Neuronal stem cell (in vitro differentiated cells): ENCODE measurements around the gene VCP.
A peak's percentile ranks its signal among the peaks of the same experiment; 100 is the strongest.

Source experiments
- DNase-seq: peaks from one replicate; pipeline ENCODE4 v3.0.0-alpha.2; 2013; ENCODE audit warnings: low spot score
- H2AFZ ChIP-seq: one replicate; pipeline ENCODE4 v1.6.1; 2013; ENCODE audit warnings: mild to moderate bottlenecking, low read length, inconsistent platforms
- H2AK5ac ChIP-seq: 2 replicates; pipeline ENCODE4 v1.6.1; 2013; ENCODE audit warnings: low read depth, mild to moderate bottlenecking, inconsistent platforms, low read length, moderate library complexity, mixed read lengths
- H2BK120ac ChIP-seq: 2 replicates; pipeline ENCODE4 v1.6.1; 2013; ENCODE audit warnings: low read depth, mild to moderate bottlenecking, inconsistent platforms, low read length, moderate library complexity, mixed read lengths
- H2BK12ac ChIP-seq: one replicate; pipeline ENCODE4 v1.6.1; 2013; ENCODE audit warnings: low read length, inconsistent platforms
- H2BK15ac ChIP-seq: 2 replicates; pipeline ENCODE4 v1.6.1; 2013; ENCODE audit warnings: mild to moderate bottlenecking, low read length, inconsistent platforms, mixed read lengths
- H2BK5ac ChIP-seq: one replicate; pipeline ENCODE4 v1.6.1; 2013; ENCODE audit warnings: inconsistent platforms, mild to moderate bottlenecking, low read length, moderate library complexity
- H3K14ac ChIP-seq: one replicate; pipeline ENCODE4 v1.6.1; 2013; ENCODE audit warnings: low read length, inconsistent platforms
- H3K18ac ChIP-seq: 2 replicates; pipeline ENCODE4 v1.6.1; 2013; ENCODE audit warnings: low read length, inconsistent platforms
- H3K23ac ChIP-seq: 2 replicates; pipeline ENCODE4 v1.6.1; 2013; ENCODE audit warnings: low read depth, mild to moderate bottlenecking, mixed read lengths, low read length, inconsistent platforms; ENCODE audit not compliant: poor library complexity
- H3K27ac ChIP-seq: replicated peaks from 3 replicates; pipeline ENCODE4 v1.5.1; 2013; ENCODE audit warnings: low read length, inconsistent platforms
- H3K27me3 ChIP-seq, 3 experiments: 2 replicates each; pipeline ENCODE4 v1.6.1; 2013; ENCODE audit warnings: low read length in 3 of 3, mild to moderate bottlenecking in 2 of 3, inconsistent platforms in 1 of 3, low read depth in 1 of 3, mixed read lengths in 1 of 3, moderate library complexity in 1 of 3; ENCODE audit not compliant: control insufficient read depth in 3 of 3, insufficient read depth in 3 of 3
- H3K36me3 ChIP-seq, 2 donors: replicated peaks in 1 of 2; 2 replicates each; pipeline ENCODE4 v1.6.1; 2013; ENCODE audit warnings: low read length in 2 of 2; ENCODE audit not compliant: control insufficient read depth in 2 of 2, insufficient read depth in 2 of 2
- H3K4ac ChIP-seq: 2 replicates; pipeline ENCODE4 v1.6.1; 2013; ENCODE audit warnings: inconsistent platforms, mild to moderate bottlenecking, low read length, moderate library complexity
- H3K4me1 ChIP-seq, 2 donors: 1 replicate in 1 of 2; 2 replicates in 1 of 2; pipeline ENCODE4 v1.6.1; 2013; ENCODE audit warnings: low read length in 2 of 2, low read depth in 1 of 2; ENCODE audit not compliant: control insufficient read depth in 2 of 2, insufficient read depth in 1 of 2
- H3K4me2 ChIP-seq: one replicate; pipeline ENCODE4 v1.6.1; 2013; ENCODE audit warnings: mild to moderate bottlenecking, low read length, inconsistent platforms; ENCODE audit not compliant: insufficient read depth, poor library complexity, severe bottlenecking
- H3K4me3 ChIP-seq, 2 donors: 2 replicates each; pipeline ENCODE4 v1.5.1; 2013; ENCODE audit warnings: low read length in 2 of 2, mild to moderate bottlenecking in 2 of 2, inconsistent platforms in 1 of 2, moderate library complexity in 1 of 2
- H3K79me1 ChIP-seq: one replicate; pipeline ENCODE4 v1.6.1; 2013; ENCODE audit warnings: low read depth, mild to moderate bottlenecking, inconsistent platforms, low read length, moderate library complexity
- H3K9ac ChIP-seq: one replicate; pipeline ENCODE4 v1.6.1; 2013; ENCODE audit warnings: mild to moderate bottlenecking, low read depth, low read length, inconsistent platforms; ENCODE audit not compliant: poor library complexity
- H3K9me3 ChIP-seq, 2 donors: replicated peaks in 1 of 2; 2 replicates each; pipeline versions ENCODE3 to v1.6.1; 2013; ENCODE audit warnings: low read length in 2 of 2, mild to moderate bottlenecking in 2 of 2, inconsistent platforms in 1 of 2, low read depth in 1 of 2, mixed read lengths in 1 of 2, moderate library complexity in 1 of 2; ENCODE audit not compliant: control insufficient read depth in 2 of 2, insufficient read depth in 1 of 2
- H4K8ac ChIP-seq: one replicate; pipeline ENCODE4 v1.6.1; 2013; ENCODE audit warnings: low read depth, mild to moderate bottlenecking, inconsistent platforms, low read length, moderate library complexity
- H4K91ac ChIP-seq: one replicate; pipeline ENCODE4 v1.6.1; 2013; ENCODE audit warnings: low read length, low read depth, mild to moderate bottlenecking, inconsistent platforms; ENCODE audit not compliant: poor library complexity
- WGBS, 2 donors: extraction: QIAGEN DNeasy Blood & Tissue Kit; methylation state at CpG; one replicate each; pipeline ENCODE4 v1.1.7; 2013; ENCODE audit warnings: missing lambda C conversion rate in 2 of 2, mixed read lengths in 1 of 2; ENCODE audit not compliant: insufficient read length in 2 of 2, insufficient replicate concordance in 1 of 2; ENCODE audit errors: extremely low coverage in 2 of 2; 5-methylcytosine and 5-hydroxymethylcytosine counted together

The VCP gene

GRCh38 chr9:35070823-35071813 lies 1.3 kb downstream of the VCP start:
- no peak overlapping the region for H4K8ac ChIP-seq
- H2BK120ac ChIP-seq, result no peak overlapping the region
- H3K36me3 ChIP-seq, result peaks cover 44 to 79% of the 10 kb centered on the region in 2 donors
- no peak for DNase-seq
- peak overlapping the region; percentile 51 for H3K4me2 ChIP-seq
- WGBS, 2 donors, result no CpG with 5 or more reads among the region's 20 CpGs
- no peak overlapping the region for H4K91ac ChIP-seq
- peak overlapping the region; percentile 98 for H3K9ac ChIP-seq
- peak overlapping the region; percentile 91 for H2BK5ac ChIP-seq
- H3K18ac ChIP-seq, result peak overlapping the region; percentile 20
- peak overlapping the region; percentile 87 for H2AFZ ChIP-seq
- H3K27me3 ChIP-seq, result no peaks in the 10 kb centered on the region
- H3K23ac ChIP-seq, result no peak overlapping the region
- H3K4ac ChIP-seq, result no peak overlapping the region
- H2BK12ac ChIP-seq, result no peak overlapping the region
- H2BK15ac ChIP-seq, result no peak overlapping the region
- peaks cover 10% of the 10 kb centered on the region for H3K79me1 ChIP-seq
- peak overlapping the region; percentile 90 to 91 for H3K4me3 ChIP-seq
- H3K14ac ChIP-seq, result peak overlapping the region; percentile 12
- no peak overlapping the region for H2AK5ac ChIP-seq
- H3K4me1 ChIP-seq, result peaks cover 7 to 13% of the 10 kb centered on the region in 2 donors
- H3K9me3 ChIP-seq, result no peaks in the 10 kb centered on the region
- H3K27ac ChIP-seq, result peak overlapping the region; percentile 96

GRCh38 chr9:35069020-35069419 lies 3.4 kb downstream of the VCP start:
- Histone ChIP-seq H2AFZ (no peak overlapping the region), H3K18ac (no peak overlapping the region), H3K4ac (no peak overlapping the region), H3K4me2 (no peak overlapping the region), H4K8ac (no peak overlapping the region), H3K9me3 (no peaks in the 10 kb centered on the region), H3K14ac (no peak overlapping the region), H3K36me3 (peaks cover 38 to 79% of the 10 kb centered on the region in 2 donors), H2BK12ac (no peak overlapping the region), H3K27ac (no peak overlapping the region), H2AK5ac (no peak overlapping the region), H3K23ac (no peak overlapping the region), H2BK5ac (no peak overlapping the region), H2BK120ac (no peak overlapping the region), H3K9ac (no peak overlapping the region), H3K79me1 (peaks cover 10% of the 10 kb centered on the region), H3K27me3 (no peaks in the 10 kb centered on the region), H4K91ac (no peak overlapping the region), H3K4me3 (peak overlapping the region in 1 of 2 donors; percentile 4), H3K4me1 (peaks cover 7 to 13% of the 10 kb centered on the region in 2 donors), H2BK15ac (no peak overlapping the region)
- no CpG with 5 or more reads among the region's 4 CpGs for WGBS, 2 donors
- DNase-seq, result no peak

GRCh38 chr9:35067056-35067455 lies 5.4 kb downstream of the VCP start:
- no CpG with 5 or more reads among the region's 1 CpG for WGBS, 2 donors
- no peak overlapping the region for H3K4me3 ChIP-seq

GRCh38 chr9:35060548-35061207 lies 11.7 kb downstream of the VCP start:
- H3K27ac ChIP-seq, result no peak overlapping the region
- WGBS, 2 donors, result no CpG with 5 or more reads among the region's 11 CpGs
- no peak overlapping the region for H3K4me2 ChIP-seq
- H3K23ac ChIP-seq, result no peak overlapping the region
- peaks cover 0 to 5% of the 10 kb centered on the region in 2 donors for H3K9me3 ChIP-seq
- no peak overlapping the region for H2AK5ac ChIP-seq
- H3K4me3 ChIP-seq, result peak overlapping the region in 1 of 2 donors; percentile 2
- H3K9ac ChIP-seq, result no peak overlapping the region
- H3K79me1 ChIP-seq, result peaks cover 2% of the 10 kb centered on the region
- H2BK15ac ChIP-seq, result no peak overlapping the region
- no peak overlapping the region for H2BK5ac ChIP-seq
- H2AFZ ChIP-seq, result no peak overlapping the region
- no peak overlapping the region for H3K14ac ChIP-seq
- no peaks in the 10 kb centered on the region for H3K27me3 ChIP-seq
- H3K36me3 ChIP-seq, result peaks cover 88 to 100% of the 10 kb centered on the region in 2 donors
- no peak overlapping the region for H3K4ac ChIP-seq
- H2BK120ac ChIP-seq, result no peak overlapping the region
- H2BK12ac ChIP-seq, result no peak overlapping the region
- no peak overlapping the region for H4K91ac ChIP-seq
- H3K18ac ChIP-seq, result no peak overlapping the region
- no peak for DNase-seq
- H3K4me1 ChIP-seq, result no peaks in the 10 kb centered on the region
- H4K8ac ChIP-seq, result no peak overlapping the region

More at GRCh38 chr9:35067056-35067455, 5.4 kb downstream of the VCP start:
- Histone ChIP-seq H3K9me3 (no peaks in the 10 kb centered on the region), H2BK120ac (no peak overlapping the region), H2BK15ac (no peak overlapping the region), H2AK5ac (no peak overlapping the region), H4K8ac (no peak overlapping the region), H3K79me1 (peaks cover 10% of the 10 kb centered on the region), H3K14ac (no peak overlapping the region), H2BK5ac (no peak overlapping the region), H3K27ac (no peak overlapping the region), H3K18ac (no peak overlapping the region), H4K91ac (no peak overlapping the region), H3K23ac (no peak overlapping the region), H3K36me3 (peaks cover 52 to 89% of the 10 kb centered on the region in 2 donors), H3K4me2 (no peak overlapping the region), H2AFZ (no peak overlapping the region), H3K4ac (no peak overlapping the region), H3K4me1 (peaks cover 3 to 9% of the 10 kb centered on the region in 2 donors), H3K27me3 (no peaks in the 10 kb centered on the region), H2BK12ac (no peak overlapping the region), H3K9ac (no peak overlapping the region)
- DNase-seq, result no peak
